Measurements from ENCODE around the gene SLC2A5. TPM values are rescaled to one million over a fixed set of nuclear protein-coding genes. Genes with fewer than 3 reads are reported as not detected.
"Not testable (repeated sequence)": the region's sequence is repeated elsewhere in the genome, so short reads cannot be mapped to it uniquely, and the experiment has no call there.

The SLC2A5 gene
- total RNA-seq, 2 experiments from 2014 or later, result not detected

DNA sequence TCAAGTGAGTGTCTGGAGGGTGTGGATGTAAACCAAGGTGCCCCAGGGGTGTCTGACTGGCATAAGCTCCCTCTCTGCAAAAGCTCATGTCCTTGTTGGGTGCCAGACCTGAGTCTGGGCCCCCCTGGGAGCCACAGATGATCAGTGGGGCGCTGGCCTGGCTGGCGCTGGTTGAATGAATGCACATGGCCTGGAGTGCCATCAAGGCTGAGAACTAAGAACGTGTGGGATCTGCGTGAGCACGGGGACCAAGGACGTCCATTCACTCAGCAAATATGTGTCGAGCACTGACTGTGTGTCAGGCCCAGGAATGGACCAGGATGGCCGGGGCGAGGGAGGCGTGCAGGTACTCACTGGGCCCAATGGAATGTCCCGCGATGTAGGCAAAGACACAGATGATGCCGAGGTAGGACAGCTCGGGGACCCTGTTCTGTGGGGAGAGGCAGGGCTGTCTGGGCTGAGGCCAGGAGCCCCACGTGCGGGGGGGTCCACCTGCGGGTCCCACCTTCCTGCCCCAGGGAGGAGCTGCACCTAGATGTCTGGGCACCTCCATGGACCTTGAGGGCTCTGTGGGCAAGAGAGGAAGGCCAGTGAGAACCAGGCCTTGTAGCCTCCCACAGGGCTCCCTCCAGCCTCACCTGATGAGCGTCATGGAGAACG lies 62.3 kb downstream of the SLC2A5 start:
- POLR2A ChIA-PET, result no interaction called here
- no peak for DNase-seq
- CTCF ChIA-PET, result interaction anchor here (1.0 to 4.7 kb wide), 2 partner anchors 128 to 145 kb away, joined by 3 to 155 read pairs; no protein-coding TSS in a partner anchor
- ATAC-seq, result no peak
- H3K4me1 Mint-ChIP-seq (ENCODE audit: low read depth), result peaks cover 27% of the 10 kb centered on the region
- no peaks in the 10 kb centered on the region for H3K36me3 Mint-ChIP-seq (ENCODE audit: low read depth)
- H3K9me3 Mint-ChIP-seq (ENCODE audit: insufficient read depth), result no peaks in the 10 kb centered on the region
- peaks cover 15% of the 10 kb centered on the region for H3K27me3 Mint-ChIP-seq (ENCODE audit: low read depth)
- H3K27ac Mint-ChIP-seq, result no peak overlapping the region
- H3K4me3 Mint-ChIP-seq, result no peak overlapping the region

DNA sequence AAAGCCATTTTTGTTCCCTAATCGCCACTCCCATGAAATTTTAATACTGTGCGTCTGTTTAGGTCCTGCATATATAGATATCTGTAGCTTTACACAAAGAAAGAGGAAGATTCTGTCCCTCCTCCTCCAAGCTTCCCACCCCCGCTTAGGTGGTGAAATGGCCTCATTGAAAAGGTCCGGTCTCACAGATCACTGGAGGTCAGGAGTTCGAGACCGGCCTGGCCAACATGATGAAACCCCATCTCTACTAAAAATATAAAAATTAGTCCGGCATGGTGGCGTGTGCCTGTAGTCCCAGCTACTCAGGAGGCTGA lies 64.1 kb downstream of the SLC2A5 start:
- no peaks in the 10 kb centered on the region for H3K36me3 Mint-ChIP-seq (ENCODE audit: low read depth)
- H3K27ac Mint-ChIP-seq, result no peak overlapping the region
- H3K4me3 Mint-ChIP-seq, result no peak overlapping the region
- H3K9me3 Mint-ChIP-seq (ENCODE audit: insufficient read depth), result no peaks in the 10 kb centered on the region
- H3K27me3 Mint-ChIP-seq (ENCODE audit: low read depth), result peaks cover 9% of the 10 kb centered on the region
- ChIA-PET POLR2A (interaction anchor here (0.6 to 2.8 kb wide), 11 partner anchors 16 to 459 kb away, joined by 3 to 20 read pairs (median 6); partner anchors contain the start of gene ENO1), CTCF (interaction anchor here (0.7 to 4.7 kb wide), 56 partner anchors 10 to 836 kb away, joined by 3 to 288 read pairs (median 6); partner anchors contain the start of genes CA6 and ENO1)
- DNase-seq (no peak), ATAC-seq (no peak)
- peaks cover 22% of the 10 kb centered on the region for H3K4me1 Mint-ChIP-seq (ENCODE audit: low read depth)

DNA sequence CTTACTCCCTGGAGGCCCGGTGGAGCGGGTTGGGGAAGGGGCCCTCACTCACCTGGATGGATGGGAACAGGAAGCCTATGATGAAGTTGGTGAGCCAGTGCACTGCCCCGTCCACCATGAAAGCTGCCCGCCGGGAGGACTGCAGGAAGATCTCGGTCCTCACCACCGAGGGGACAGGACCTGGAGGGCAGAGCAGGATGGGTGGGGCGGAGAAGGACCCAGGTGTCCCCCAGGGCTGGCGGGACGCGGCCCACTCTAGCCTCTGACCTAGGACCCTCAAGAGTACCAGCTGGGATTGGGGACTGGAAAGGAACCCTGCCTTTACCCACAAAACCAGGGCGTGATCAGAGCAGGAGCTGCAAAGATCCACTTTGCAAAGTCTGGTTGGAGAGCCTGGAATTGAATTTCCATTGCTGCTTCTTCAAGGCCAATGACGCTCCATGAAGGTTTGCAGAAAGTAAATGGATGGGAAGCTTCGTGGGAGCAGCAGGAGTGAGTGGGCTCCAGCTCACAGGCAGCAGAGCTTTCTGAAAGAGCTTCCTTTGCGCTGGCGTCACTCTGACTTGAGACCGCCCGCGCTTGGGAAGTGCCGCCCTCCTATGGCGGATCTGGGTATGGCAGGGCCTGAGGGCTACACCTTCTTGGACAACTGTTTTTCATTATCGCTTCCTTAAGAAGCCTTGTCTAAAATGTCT lies 64.6 kb downstream of the SLC2A5 start:
- peak overlapping the region; percentile 73 for H3K27ac Mint-ChIP-seq
- peaks cover 9% of the 10 kb centered on the region for H3K27me3 Mint-ChIP-seq (ENCODE audit: low read depth)
- ChIA-PET CTCF (interaction anchor here (0.6 to 4.7 kb wide), 85 partner anchors 11 to 836 kb away, joined by 3 to 288 read pairs (median 4); partner anchors contain the start of genes CA6 and ENO1), POLR2A (interaction anchor here (0.6 to 2.8 kb wide), 15 partner anchors 16 to 562 kb away, joined by 3 to 20 read pairs (median 5); partner anchors contain the start of gene ENO1)
- no peaks in the 10 kb centered on the region for H3K9me3 Mint-ChIP-seq (ENCODE audit: insufficient read depth)
- peak overlapping the region; percentile 70 for H3K4me3 Mint-ChIP-seq
- H3K4me1 Mint-ChIP-seq (ENCODE audit: low read depth), result peaks cover 22% of the 10 kb centered on the region
- no peaks in the 10 kb centered on the region for H3K36me3 Mint-ChIP-seq (ENCODE audit: low read depth)
- ATAC-seq (peak; percentile 87), DNase-seq (peak; percentile 92)

DNA sequence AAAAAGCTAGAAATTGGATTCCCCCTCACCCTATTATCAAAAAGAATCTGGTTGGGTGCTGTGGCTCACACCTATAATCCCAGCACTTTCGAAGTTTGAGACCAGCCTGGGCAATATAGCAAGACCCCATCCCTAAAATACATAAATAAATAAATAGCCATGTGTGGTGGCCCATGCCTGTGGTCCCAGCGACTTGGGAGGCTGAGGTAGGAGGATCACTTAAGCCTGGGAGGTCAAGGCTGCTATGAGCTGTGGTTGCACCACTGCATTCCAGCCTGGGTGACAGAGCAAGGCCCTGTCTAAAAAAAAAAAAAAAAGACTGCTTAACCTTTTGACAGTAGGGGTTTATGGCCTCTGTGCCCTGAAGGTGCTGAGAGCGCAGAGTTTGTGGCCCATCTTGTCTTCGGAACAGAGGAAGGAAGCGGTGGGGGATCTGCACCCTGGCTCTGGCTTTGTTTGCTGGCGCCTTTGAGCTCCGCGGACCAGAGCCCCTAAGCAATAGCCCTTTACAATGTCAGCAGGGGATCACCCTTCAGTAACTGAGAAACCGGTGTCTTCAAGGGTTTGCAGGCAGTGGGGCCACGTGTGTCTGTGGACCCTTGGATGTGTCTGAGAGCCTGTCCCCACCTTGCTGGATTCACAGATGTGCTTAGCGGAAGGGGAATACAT lies 65.3 kb downstream of the SLC2A5 start:
- ChIA-PET POLR2A (interaction anchor here (0.9 to 2.8 kb wide), 9 partner anchors 15 to 126 kb away, joined by 3 to 20 read pairs (median 7); partner anchors contain the start of gene ENO1), CTCF (interaction anchor here (0.7 to 4.7 kb wide), 42 partner anchors 11 to 595 kb away, joined by 3 to 288 read pairs (median 8); partner anchors contain the start of genes CA6 and ENO1)
- DNase-seq, result peak; percentile 63
- Mint-ChIP-seq H3K4me3 (peak overlapping the region; percentile 70), H3K27ac (peak overlapping the region; percentile 44), H3K27me3 (ENCODE audit: low read depth) (peaks cover 8% of the 10 kb centered on the region), H3K4me1 (ENCODE audit: low read depth) (peaks cover 25% of the 10 kb centered on the region), H3K9me3 (ENCODE audit: insufficient read depth) (no peaks in the 10 kb centered on the region), H3K36me3 (ENCODE audit: low read depth) (no peaks in the 10 kb centered on the region)
- ATAC-seq, result peak; percentile 62

DNA sequence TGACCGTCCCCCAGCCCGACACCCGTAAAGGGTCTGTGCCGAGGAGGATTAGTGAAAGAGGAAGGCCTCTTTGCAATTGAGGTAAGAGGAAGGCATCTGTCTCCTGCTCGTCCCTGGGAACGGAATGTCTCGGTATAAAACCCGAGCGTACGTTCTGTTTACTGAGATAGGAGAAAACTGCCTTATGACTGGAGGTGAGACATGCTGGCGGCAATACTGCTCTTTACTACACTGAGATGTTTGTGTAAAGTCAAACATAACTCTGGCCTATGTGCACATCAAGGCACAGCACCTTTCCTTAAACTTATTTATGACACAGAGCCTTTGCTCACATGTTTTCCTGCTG lies 67.2 kb downstream of the SLC2A5 start:
- H3K4me3 Mint-ChIP-seq; H3K27me3 Mint-ChIP-seq (ENCODE audit: low read depth); H3K27ac Mint-ChIP-seq; DNase-seq; H3K36me3 Mint-ChIP-seq (ENCODE audit: low read depth); POLR2A ChIA-PET; H3K9me3 Mint-ChIP-seq (ENCODE audit: insufficient read depth); ATAC-seq: not testable (repeated sequence)
- CTCF ChIA-PET, result interaction anchor here (4.0 to 4.7 kb wide), 2 partner anchors 12 to 140 kb away, joined by 155 to 156 read pairs; no protein-coding TSS in a partner anchor
- peaks cover 25% of the 10 kb centered on the region for H3K4me1 Mint-ChIP-seq (ENCODE audit: low read depth)

DNA sequence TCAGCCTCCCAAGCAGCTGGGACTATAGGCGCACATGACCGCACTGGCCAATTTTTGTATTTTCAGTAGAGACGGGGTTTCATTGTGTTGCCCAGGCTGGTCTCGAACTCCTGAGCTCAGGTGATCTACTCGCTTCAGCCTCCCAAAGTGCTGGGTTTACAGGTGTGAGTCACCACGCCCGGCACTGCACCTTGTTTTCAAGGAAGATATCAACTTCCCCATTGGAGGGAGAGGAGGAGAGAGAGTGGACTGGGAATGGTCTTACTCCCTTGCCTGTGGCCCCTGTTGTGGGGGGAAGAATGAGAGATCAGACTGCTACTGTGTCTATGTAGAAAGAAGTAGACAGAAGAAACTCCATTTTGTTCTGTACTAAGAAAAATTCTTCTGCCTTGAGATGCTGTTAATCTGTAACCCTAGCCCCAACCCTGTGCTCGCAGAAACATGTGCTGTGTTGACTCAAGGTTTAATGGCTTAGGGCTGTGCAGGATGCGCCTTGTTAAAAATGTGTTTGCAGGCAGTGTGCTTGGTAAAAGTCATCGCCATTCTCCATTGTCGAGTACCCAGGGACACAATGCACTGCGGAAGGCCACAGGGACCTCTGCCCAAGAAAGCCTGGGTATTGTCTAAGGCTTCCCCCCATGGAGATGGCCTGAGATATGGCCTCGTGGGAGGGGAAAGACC lies 67.8 kb downstream of the SLC2A5 start:
- POLR2A ChIA-PET; H3K4me3 Mint-ChIP-seq; H3K27ac Mint-ChIP-seq; H3K27me3 Mint-ChIP-seq (ENCODE audit: low read depth); DNase-seq; H3K36me3 Mint-ChIP-seq (ENCODE audit: low read depth); CTCF ChIA-PET; H3K9me3 Mint-ChIP-seq (ENCODE audit: insufficient read depth); ATAC-seq: not testable (repeated sequence)
- peaks cover 25% of the 10 kb centered on the region for H3K4me1 Mint-ChIP-seq (ENCODE audit: low read depth)

DNA sequence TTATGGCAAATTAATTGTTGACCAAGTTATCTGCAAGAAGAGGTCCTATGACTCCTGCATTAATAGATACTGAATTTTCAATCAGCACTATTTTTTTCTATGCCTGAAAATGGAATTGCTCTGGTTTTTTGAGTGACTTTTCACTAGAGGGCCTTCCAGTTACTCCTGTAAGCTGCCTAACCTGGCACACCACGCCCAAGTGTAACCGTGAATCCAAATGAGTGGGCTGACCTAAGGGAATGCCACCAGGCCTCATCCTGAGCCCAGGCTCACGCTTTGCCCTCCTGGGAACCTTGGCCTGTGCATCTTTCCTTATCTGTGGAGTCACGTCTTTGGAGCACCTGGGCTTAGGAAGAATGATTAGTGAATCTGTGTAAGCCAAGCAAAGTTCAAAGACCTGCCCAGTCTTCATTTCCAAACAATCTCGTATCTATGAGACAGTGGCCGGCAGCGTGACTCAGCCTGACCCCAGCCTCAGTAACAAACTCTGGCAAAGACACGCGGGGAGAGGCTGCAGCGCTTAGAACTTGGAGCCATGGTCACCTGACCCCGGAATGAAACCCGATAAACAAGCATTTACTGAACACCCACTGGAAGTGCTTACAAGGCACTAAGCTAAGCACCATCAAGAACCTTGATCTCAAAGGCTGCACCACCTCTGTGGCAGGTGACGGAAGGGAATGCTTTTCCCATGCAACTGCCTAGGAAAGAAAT lies 75.3 kb downstream of the SLC2A5 start:
- ChIA-PET POLR2A (interaction anchor here (1.5 kb wide), 1 partner anchor 76 kb away, joined by 4 read pairs; no protein-coding TSS in a partner anchor), CTCF (interaction anchor here (1.9 to 11.3 kb wide), 2 partner anchors 10 to 31 kb away, joined by 5 to 156 read pairs; no protein-coding TSS in a partner anchor)
- not testable (repeated sequence) for ATAC-seq; DNase-seq; H3K27ac Mint-ChIP-seq; H3K4me3 Mint-ChIP-seq; H3K36me3 Mint-ChIP-seq (ENCODE audit: low read depth); H3K9me3 Mint-ChIP-seq (ENCODE audit: insufficient read depth); H3K27me3 Mint-ChIP-seq (ENCODE audit: low read depth)
- H3K4me1 Mint-ChIP-seq (ENCODE audit: low read depth), result peaks cover 12% of the 10 kb centered on the region

DNA sequence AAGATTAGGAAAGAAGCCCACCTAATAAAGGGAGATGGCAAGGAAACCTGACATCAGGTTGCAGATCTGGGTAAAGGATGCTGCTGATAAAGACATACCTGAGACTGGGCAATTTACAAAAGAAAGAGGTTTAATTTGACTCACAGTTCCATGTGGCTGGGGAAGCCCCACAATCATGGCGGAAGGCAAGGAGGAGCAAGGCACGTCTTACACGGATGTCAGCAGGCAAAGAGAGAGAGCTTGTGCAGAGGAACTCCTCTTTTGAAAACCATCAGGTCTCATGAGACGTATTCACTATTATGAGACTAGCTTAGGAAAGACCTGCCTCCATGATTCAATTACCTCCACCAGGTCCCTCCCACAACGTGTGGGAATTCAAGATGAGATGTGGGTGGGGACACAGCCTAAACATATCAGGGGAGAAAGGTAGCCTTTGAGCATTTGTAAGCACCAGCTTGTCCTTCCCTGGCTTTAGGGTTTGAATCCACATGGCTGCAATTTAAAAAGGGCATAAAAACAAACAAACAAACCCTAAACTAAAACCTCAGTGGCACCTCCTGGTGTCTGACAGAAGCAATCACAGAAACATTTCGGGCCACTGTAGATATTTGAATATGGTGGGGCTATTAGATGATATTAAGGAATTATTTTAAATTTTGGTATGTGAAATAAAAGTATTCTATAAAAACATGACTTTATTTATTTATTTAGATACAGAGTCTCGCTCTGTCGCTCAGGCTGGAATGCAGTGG lies 76.3 kb downstream of the SLC2A5 start:
- Mint-ChIP-seq H3K9me3 (ENCODE audit: insufficient read depth) (no peaks in the 10 kb centered on the region), H3K4me3 (no peak overlapping the region), H3K36me3 (ENCODE audit: low read depth) (no peaks in the 10 kb centered on the region), H3K27ac (no peak overlapping the region), H3K27me3 (ENCODE audit: low read depth) (no peaks in the 10 kb centered on the region), H3K4me1 (ENCODE audit: low read depth) (peaks cover 22% of the 10 kb centered on the region)
- DNase-seq (no peak), ATAC-seq (no peak)
- POLR2A ChIA-PET, result interaction anchor here (1.2 to 1.5 kb wide), 2 partner anchors 73 to 75 kb away, joined by 4 to 6 read pairs; no protein-coding TSS in a partner anchor
- CTCF ChIA-PET, result interaction anchor here (0.6 to 11.3 kb wide), 9 partner anchors 11 to 79 kb away, joined by 3 to 156 read pairs (median 4); no protein-coding TSS in a partner anchor

DNA sequence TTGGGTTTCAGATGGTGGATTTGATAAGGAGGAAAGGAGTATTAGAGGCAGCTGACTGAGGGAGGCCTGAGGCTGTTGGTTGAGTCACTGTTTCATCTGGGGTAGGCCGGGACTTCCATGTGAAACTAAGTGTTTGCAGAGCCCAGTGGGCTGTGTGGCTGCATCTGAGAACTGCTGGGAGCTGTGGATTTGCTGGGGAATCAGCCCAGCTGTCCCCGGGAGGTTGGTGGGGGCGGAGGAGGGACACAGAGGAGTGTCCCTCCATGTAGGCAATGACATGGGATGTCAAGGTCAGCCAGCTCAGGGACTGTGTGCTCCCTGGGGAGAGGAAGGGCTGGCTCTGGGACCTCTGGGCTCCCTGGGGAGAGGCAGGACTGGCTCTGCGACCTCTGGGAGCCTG lies 79.6 kb downstream of the SLC2A5 start:
- CTCF ChIA-PET, result interaction anchor here (0.8 to 11.3 kb wide), 14 partner anchors 14 to 211 kb away, joined by 3 to 232 read pairs (median 4); no protein-coding TSS in a partner anchor
- Mint-ChIP-seq H3K4me3 (no peak overlapping the region), H3K27ac (peak overlapping the region; percentile 82)

DNA sequence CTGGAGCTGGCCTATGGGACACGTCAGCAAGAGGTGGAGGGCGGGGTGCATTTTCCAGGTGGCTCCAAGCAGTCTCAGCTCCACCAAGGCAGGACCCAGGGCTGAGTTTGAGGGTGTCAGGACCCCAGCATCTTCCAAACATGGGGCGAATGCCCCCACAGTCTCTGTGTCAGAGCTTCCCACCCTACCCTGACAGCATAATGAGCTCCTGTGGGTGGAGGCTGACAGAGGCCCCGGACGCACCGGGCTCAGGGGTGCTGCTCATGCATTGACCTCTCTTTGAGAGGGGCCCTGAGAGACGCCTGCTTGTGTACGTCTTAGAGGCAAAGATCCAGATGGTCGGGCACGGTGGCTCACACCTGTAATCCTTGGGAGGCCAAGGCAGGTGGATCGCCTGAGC lies 80.4 kb downstream of the SLC2A5 start:
- no peak for ATAC-seq
- Mint-ChIP-seq H3K4me3 (no peak overlapping the region), H3K9me3 (ENCODE audit: insufficient read depth) (no peaks in the 10 kb centered on the region), H3K36me3 (ENCODE audit: low read depth) (peaks cover 2% of the 10 kb centered on the region), H3K27ac (peak overlapping the region; percentile 34), H3K4me1 (ENCODE audit: low read depth) (peaks cover 53% of the 10 kb centered on the region), H3K27me3 (ENCODE audit: low read depth) (no peaks in the 10 kb centered on the region)
- ChIA-PET CTCF (interaction anchor here (0.8 to 11.3 kb wide), 18 partner anchors 12 to 286 kb away, joined by 3 to 232 read pairs (median 3); no protein-coding TSS in a partner anchor), POLR2A (interaction anchor here (0.6 to 2.8 kb wide), 9 partner anchors 15 to 130 kb away, joined by 3 to 20 read pairs (median 7); partner anchors contain the start of gene ENO1)
- no peak for DNase-seq

More for the DNA sequence above, 79.6 kb downstream of the SLC2A5 start:
- Mint-ChIP-seq H3K9me3 (ENCODE audit: insufficient read depth) (no peaks in the 10 kb centered on the region), H3K4me1 (ENCODE audit: low read depth) (peaks cover 49% of the 10 kb centered on the region), H3K27me3 (ENCODE audit: low read depth) (no peaks in the 10 kb centered on the region), H3K36me3 (ENCODE audit: low read depth) (peaks cover 2% of the 10 kb centered on the region)
- DNase-seq, result peak; percentile 46
- POLR2A ChIA-PET, result interaction anchor here (0.8 to 2.8 kb wide), 9 partner anchors 14 to 131 kb away, joined by 3 to 20 read pairs (median 7); partner anchors contain the start of gene ENO1
- ATAC-seq, result peak; percentile 37
